HG02678 (cell line): Measurements from ENCODE around the gene ANKRD24.
"Not testable (repeated sequence)": the region's sequence is repeated elsewhere in the genome, so short reads cannot be mapped to it uniquely, and the experiment has no call there.

Experiments used
- ATAC-seq: cut with Tn5 transposase; IDR thresholded peaks from one replicate; pipeline ENCODE4 v1.9.1; 2021; ENCODE audit warnings: mild to moderate bottlenecking, moderate library complexity; ENCODE audit not compliant: unreplicated experiment

The ANKRD24 gene

GRCh38 chr19:4173479-4174212, 8.8 kb upstream of the ANKRD24 start:
- ATAC-seq = no peak

GRCh38 chr19:4174213-4174894, 8.1 kb upstream of the ANKRD24 start:
- no peak for ATAC-seq

GRCh38 chr19:4174895-4175668, 7.4 kb upstream of the ANKRD24 start:
- ATAC-seq = no peak

GRCh38 chr19:4175669-4175931, 6.9 kb upstream of the ANKRD24 start:
- no peak for ATAC-seq

- ATAC-seq = no peak
These were observed 5.3 kb upstream of the ANKRD24 start for GRCh38 chr19:4177146-4177545.

- ATAC-seq = no peak
These were observed 3.5 kb upstream of the ANKRD24 start for GRCh38 chr19:4178990-4179389.

- ATAC-seq = no peak
These were observed 1.4 kb upstream of the ANKRD24 start for GRCh38 chr19:4181053-4181508.

GRCh38 chr19:4183967-4184717, 1.7 kb downstream of the ANKRD24 start:
- no peak for ATAC-seq

GRCh38 chr19:4184718-4185352, 2.3 kb downstream of the ANKRD24 start:
- ATAC-seq = no peak

GRCh38 chr19:4185413-4186086, 3.1 kb downstream of the ANKRD24 start:
- ATAC-seq = no peak

- ATAC-seq = no peak
These were observed 3.9 kb downstream of the ANKRD24 start for GRCh38 chr19:4186087-4186993.

GRCh38 chr19:4187313-4188122, 5.0 kb downstream of the ANKRD24 start:
- no peak for ATAC-seq

GRCh38 chr19:4189641-4190040, 7.2 kb downstream of the ANKRD24 start:
- ATAC-seq = no peak

- not testable (repeated sequence) for ATAC-seq
These were observed 10.0 kb downstream of the ANKRD24 start for GRCh38 chr19:4192537-4192936.

GRCh38 chr19:4194353-4194752, 11.9 kb downstream of the ANKRD24 start:
- no peak for ATAC-seq

GRCh38 chr19:4196009-4196408, 13.5 kb downstream of the ANKRD24 start:
- no peak for ATAC-seq

- ATAC-seq = no peak
These were observed 14.2 kb downstream of the ANKRD24 start for GRCh38 chr19:4196587-4197148.

- no peak for ATAC-seq
These were observed 14.7 kb downstream of the ANKRD24 start for GRCh38 chr19:4197228-4197624.
